ENCODE results near the gene WDR88. TPM values are rescaled to one million over a fixed set of nuclear protein-coding genes. Genes with fewer than 3 reads are reported as not detected.
"Not testable (repeated sequence)": the region's sequence is repeated elsewhere in the genome, so short reads cannot be mapped to it uniquely, and the experiment has no call there.

The WDR88 gene
- total RNA-seq, 1 donor from 2014 or later, result not detected

GRCh38 chr19:33168528-33168927 is 36.6 kb downstream of the WDR88 start:
- DNase-seq (ENCODE audit: low spot score), result no peak

GRCh38 chr19:33171222-33171795 is 39.4 kb downstream of the WDR88 start:
- DNase-seq (ENCODE audit: low spot score), result no peak

GRCh38 chr19:33171916-33172359 is 40.0 kb downstream of the WDR88 start:
- DNase-seq (ENCODE audit: low spot score), result no peak

GRCh38 chr19:33174186-33174585 is 42.3 kb downstream of the WDR88 start:
- no peak for DNase-seq (ENCODE audit: low spot score)

- DNase-seq (ENCODE audit: low spot score), result no peak
Measured at GRCh38 chr19:33175156-33175782, 43.4 kb downstream of the WDR88 start.

- DNase-seq (ENCODE audit: low spot score), result peak; percentile 61
Measured at GRCh38 chr19:33175886-33176669, 44.2 kb downstream of the WDR88 start.

- peak; percentile 97 for DNase-seq (ENCODE audit: low spot score)
Measured at GRCh38 chr19:33176670-33177416, 44.9 kb downstream of the WDR88 start.

- no peak for DNase-seq (ENCODE audit: low spot score)
Measured at GRCh38 chr19:33177417-33177979, 45.6 kb downstream of the WDR88 start.

GRCh38 chr19:33186431-33187182 is 54.7 kb downstream of the WDR88 start:
- no peak for DNase-seq (ENCODE audit: low spot score)

- DNase-seq (ENCODE audit: low spot score), result no peak
Measured at GRCh38 chr19:33187183-33187540, 55.2 kb downstream of the WDR88 start.

GRCh38 chr19:33189453-33189852 is 57.5 kb downstream of the WDR88 start:
- DNase-seq (ENCODE audit: low spot score), result no peak

- DNase-seq (ENCODE audit: low spot score), result not testable (repeated sequence)
Measured at GRCh38 chr19:33191092-33191491, 59.2 kb downstream of the WDR88 start.

- DNase-seq (ENCODE audit: low spot score), result no peak
Measured at GRCh38 chr19:33191501-33191900, 59.6 kb downstream of the WDR88 start.

- DNase-seq (ENCODE audit: low spot score), result no peak
Measured at GRCh38 chr19:33192010-33192409, 60.1 kb downstream of the WDR88 start.

GRCh38 chr19:33193269-33193864 is 61.5 kb downstream of the WDR88 start:
- DNase-seq (ENCODE audit: low spot score), result no peak

GRCh38 chr19:33193865-33194362 is 62.0 kb downstream of the WDR88 start, which contains the start of gene LRP3:
Gene LRP3 (plus strand): TSS chr19:33194330. CDS start chr19:33194786, 456 bp downstream.
- no peak for DNase-seq (ENCODE audit: low spot score)

- no peak for DNase-seq (ENCODE audit: low spot score)
Measured at GRCh38 chr19:33194532-33194885, 62.6 kb downstream of the WDR88 start.

GRCh38 chr19:33194886-33195644 is 63.2 kb downstream of the WDR88 start:
- peak; percentile 62 for DNase-seq (ENCODE audit: low spot score)

GRCh38 chr19:33195645-33196347 is 63.9 kb downstream of the WDR88 start:
- DNase-seq (ENCODE audit: low spot score), result no peak

Measured in ureter (tissue), 1 donor.